Prostate gland (tissue), 2 donors: ENCODE results near the gene RAVER2.

Source experiments
- CTCF ChIP-seq, 4 experiments: fragments of 200-600 bp in 2 of 4; fragments of 450-650 bp in 2 of 4; sonication (generic) in 2 of 4; IDR thresholded peaks; 1 replicate in 3 of 4; 2 replicates in 1 of 4; pipeline ENCODE4 v1.5.1; 2016 to 2019; ENCODE audit warnings: antibody characterized with exemption in 4 of 4, mild to moderate bottlenecking in 2 of 4, moderate library complexity in 2 of 4
- POLR2A ChIP-seq: fragments of 450-650 bp; IDR thresholded peaks from one replicate; pipeline ENCODE4 v1.6.1; 2016; ENCODE audit warnings: antibody characterized with exemption, mild to moderate bottlenecking

- TF ChIP-seq POLR2A, result no peak
- TF ChIP-seq CTCF (IDR thresholded peaks at IDR 0.05), result no peak
Measured at GRCh38 chr1:64839261-64839660, 94.4 kb downstream of the RAVER2 start.
